Uterus (tissue), 4 donors: ENCODE measurements around the gene C2CD3. TPM values are rescaled to one million over a fixed set of nuclear protein-coding genes. Genes with fewer than 3 reads are reported as not detected.

Source experiments
- DNase-seq, 2 donors: peaks; one replicate each; pipeline ENCODE4 v3.0.0-alpha.2; 2019 to 2020
- H3K27ac ChIP-seq, 2 donors: fragments of 200-600 bp; sonication (generic); 1 replicate in 1 of 2; 2 replicates in 1 of 2; pipeline ENCODE4 v1.5.1; 2016 to 2018
- H3K27me3 ChIP-seq, 2 donors: fragments of 200-600 bp; sonication (generic); one replicate each; pipeline ENCODE4 v1.5.1; 2018 to 2019; ENCODE audit warnings: control low read depth in 1 of 2
- H3K36me3 ChIP-seq, 2 donors: fragments of 200-600 bp; sonication (generic); one replicate each; pipeline ENCODE4 v1.5.1; 2019; ENCODE audit warnings: control low read depth in 1 of 2
- H3K4me1 ChIP-seq, 2 donors: fragments of 200-600 bp; sonication (generic); one replicate each; pipeline ENCODE4 v1.5.1; 2018 to 2019; ENCODE audit warnings: control low read depth in 1 of 2
- H3K4me3 ChIP-seq, 2 donors: fragments of 200-600 bp; sonication (generic); 1 replicate in 1 of 2; 2 replicates in 1 of 2; pipeline ENCODE4 v1.5.1; 2018 to 2019; ENCODE audit warnings: mild to moderate bottlenecking in 1 of 2
- H3K9me3 ChIP-seq, 2 donors: fragments of 200-600 bp; sonication (generic); one replicate each; pipeline ENCODE4 v1.5.1; 2019; ENCODE audit warnings: control low read depth in 1 of 2
- CTCF ChIP-seq, 4 experiments: fragments of 200-600 bp in 2 of 4; fragments of 450-650 bp in 2 of 4; sonication (generic) in 2 of 4; IDR thresholded peaks; one replicate each; pipeline ENCODE4 v1.5.1; 2016 to 2019; ENCODE audit warnings: antibody characterized with exemption in 4 of 4, mild to moderate bottlenecking in 2 of 4, moderate library complexity in 1 of 4
- POLR2A ChIP-seq, 2 donors: fragments of 450-650 bp; IDR thresholded peaks; one replicate each; pipeline ENCODE4 v1.6.1; 2016; ENCODE audit warnings: antibody characterized with exemption in 2 of 2, mild to moderate bottlenecking in 1 of 2, moderate library complexity in 1 of 2
- intact Hi-C: fragments of 100-400 bp; cut with DNase I; formaldehyde crosslinking; loops from one replicate; pipeline ENCODE4 v1.15.1; 2023; ENCODE audit warnings: low total_unique reads
- total RNA-seq, 4 donors: library from RNA; depleted of rRNA in 3 of 4; stranded (reverse); fragments of >200 nt in 3 of 4; gene quantifications; one replicate each; pipeline versions ENCODE4 v1.1.0 to v1.2.4, GENCODE V29; 2014 to 2023
- donor health status: DM: yes; HTN: yes; CAD: no.

C2CD3 gene
- total RNA-seq, 4 donors from 2014 or later = 22.5 to 347 (median 29.5) TPM

GRCh38 chr11:74008373-74009229 lies 162.2 kb downstream of the C2CD3 start, which contains the start of gene UCP3:
UCP3 (minus strand) TSS chr11:74009085; CDS start chr11:74007042, 2,043 bp downstream.
- H3K4me1 ChIP-seq = no peaks in the 10 kb centered on the region
- H3K27me3 ChIP-seq = no peaks in the 10 kb centered on the region
- no peak within 1 kb of the TSS for H3K27ac ChIP-seq
- TF ChIP-seq CTCF (IDR thresholded peaks at IDR 0.05) (no peak), POLR2A (IDR thresholded peaks at IDR 0.05) (no peak)
- DNase-seq = no peak
- H3K4me3 ChIP-seq = no peak within 1 kb of the TSS
- H3K36me3 ChIP-seq = no peaks in the 10 kb centered on the region
- intact Hi-C loops = no loop called here
- no peaks in the 10 kb centered on the region for H3K9me3 ChIP-seq

GRCh38 chr11:74007691-74008372 lies 163.0 kb downstream of the C2CD3 start:
- intact Hi-C loops = no loop called here
- Histone ChIP-seq H3K4me3 (no peak overlapping the region), H3K27ac (no peak overlapping the region), H3K4me1 (no peaks in the 10 kb centered on the region), H3K27me3 (no peaks in the 10 kb centered on the region), H3K9me3 (no peaks in the 10 kb centered on the region), H3K36me3 (no peaks in the 10 kb centered on the region)
- no peak for DNase-seq
- TF ChIP-seq CTCF (IDR thresholded peaks at IDR 0.05) = no peak
- no peak for TF ChIP-seq POLR2A (IDR thresholded peaks at IDR 0.05)

- H3K4me1 ChIP-seq = no peaks in the 10 kb centered on the region
- DNase-seq = no peak
- no peak overlapping the region for H3K4me3 ChIP-seq
- H3K27me3 ChIP-seq = no peaks in the 10 kb centered on the region
- no peaks in the 10 kb centered on the region for H3K9me3 ChIP-seq
- H3K27ac ChIP-seq = no peak overlapping the region
- intact Hi-C loops = no loop called here
- H3K36me3 ChIP-seq = no peaks in the 10 kb centered on the region
- TF ChIP-seq CTCF (IDR thresholded peaks at IDR 0.05) (no peak), POLR2A (IDR thresholded peaks at IDR 0.05) (no peak)
These were observed 164.0 kb downstream of the C2CD3 start for GRCh38 chr11:74006743-74007304.

GRCh38 chr11:74005721-74006517 lies 164.9 kb downstream of the C2CD3 start:
- Histone ChIP-seq H3K36me3 (no peaks in the 10 kb centered on the region), H3K4me1 (no peaks in the 10 kb centered on the region), H3K27me3 (no peaks in the 10 kb centered on the region), H3K9me3 (no peaks in the 10 kb centered on the region), H3K4me3 (no peak overlapping the region), H3K27ac (no peak overlapping the region)
- TF ChIP-seq CTCF (IDR thresholded peaks at IDR 0.05) = no peak
- TF ChIP-seq POLR2A (IDR thresholded peaks at IDR 0.05) = no peak
- DNase-seq = no peak
- intact Hi-C loops = no loop called here
